ENCODE data around the gene CDC42BPA.
"Not testable (repeated sequence)": the region's sequence is repeated elsewhere in the genome, so short reads cannot be mapped to it uniquely, and the experiment has no call there.

The CDC42BPA gene

GRCh38 chr1:227058321-227058751, 260.0 kb downstream of the CDC42BPA start:
- DNase-seq: peak; percentile 63

DNA sequence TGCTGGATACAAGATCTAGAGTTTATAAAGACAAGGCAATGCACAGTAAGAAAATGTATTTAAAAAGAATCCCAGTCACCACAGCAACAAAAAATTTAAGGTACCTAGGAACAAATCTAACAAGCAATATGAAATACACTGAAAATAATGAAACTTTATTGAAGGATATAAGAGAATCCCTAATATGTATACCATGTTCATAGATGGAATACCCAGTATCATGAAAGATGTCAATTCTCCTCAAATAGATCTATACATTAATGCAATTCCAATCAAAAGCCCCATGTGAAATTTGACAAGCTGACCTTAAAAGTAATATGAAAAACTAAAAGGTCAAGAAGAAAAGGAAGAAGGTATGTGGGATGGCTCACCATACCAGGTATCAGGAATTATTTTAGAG, 269.0 kb downstream of the CDC42BPA start:
- no peak for DNase-seq

DNA sequence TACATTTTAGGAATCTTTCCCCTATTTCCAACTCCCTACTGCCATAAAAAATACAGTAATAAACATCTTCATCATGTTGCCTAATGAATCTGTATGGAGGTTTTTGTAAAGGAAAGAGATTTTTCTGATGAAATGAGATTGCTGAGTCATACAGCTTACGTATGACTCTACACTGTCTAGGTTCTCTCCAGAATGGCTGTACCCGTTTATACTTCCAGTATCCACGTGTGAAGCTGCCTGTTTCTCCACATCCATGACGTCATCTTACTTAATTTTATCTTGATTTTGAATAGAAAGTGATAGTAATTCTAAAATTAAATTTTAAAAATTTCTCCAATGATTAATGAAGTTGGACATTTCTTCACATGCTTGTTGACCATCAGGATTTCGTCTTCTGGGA, 274.5 kb downstream of the CDC42BPA start:
- peak; percentile 45 for DNase-seq

DNA sequence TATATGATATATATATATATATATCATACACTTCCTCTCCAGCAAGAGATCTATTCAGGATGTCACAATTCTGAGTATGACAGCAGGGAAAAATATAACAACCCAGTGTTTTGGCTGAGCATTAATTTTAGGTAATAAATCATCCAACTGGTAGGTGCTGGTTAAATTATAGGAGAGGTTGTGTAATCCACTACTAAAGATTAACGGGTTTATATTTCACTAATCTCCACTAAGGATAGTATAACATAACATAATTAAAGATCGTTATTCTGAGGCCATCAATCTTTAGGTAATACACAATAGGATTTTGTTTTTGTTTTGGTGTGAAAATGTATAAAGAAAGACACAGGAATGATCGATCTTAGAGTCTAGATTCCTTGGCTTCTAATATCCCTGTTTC, 276.0 kb downstream of the CDC42BPA start:
- no peak for DNase-seq

- peak; percentile 5 for DNase-seq
These were observed 279.9 kb downstream of the CDC42BPA start for GRCh38 chr1:227038401-227038800.

DNA sequence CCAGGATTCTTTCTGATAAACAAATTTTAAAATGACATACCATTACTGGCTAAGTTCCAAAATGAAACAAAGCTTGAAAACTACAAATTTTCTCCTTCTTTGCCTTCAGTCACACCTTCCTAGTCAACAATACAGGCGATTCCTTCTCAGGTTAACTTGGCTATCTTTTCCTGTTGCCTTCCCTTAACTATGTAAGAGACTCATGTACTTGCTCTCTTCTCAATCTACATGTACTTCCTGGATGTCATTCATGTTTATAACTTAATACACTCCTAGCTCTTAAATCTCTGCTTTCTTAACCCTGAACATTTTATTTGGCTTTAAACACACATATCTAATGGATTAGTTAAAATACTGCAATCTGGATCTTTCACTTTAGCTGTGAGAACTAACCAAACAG, 281.2 kb downstream of the CDC42BPA start:
- no peak for DNase-seq

GRCh38 chr1:227035316-227035715, 283.0 kb downstream of the CDC42BPA start:
- DNase-seq: no peak

DNA sequence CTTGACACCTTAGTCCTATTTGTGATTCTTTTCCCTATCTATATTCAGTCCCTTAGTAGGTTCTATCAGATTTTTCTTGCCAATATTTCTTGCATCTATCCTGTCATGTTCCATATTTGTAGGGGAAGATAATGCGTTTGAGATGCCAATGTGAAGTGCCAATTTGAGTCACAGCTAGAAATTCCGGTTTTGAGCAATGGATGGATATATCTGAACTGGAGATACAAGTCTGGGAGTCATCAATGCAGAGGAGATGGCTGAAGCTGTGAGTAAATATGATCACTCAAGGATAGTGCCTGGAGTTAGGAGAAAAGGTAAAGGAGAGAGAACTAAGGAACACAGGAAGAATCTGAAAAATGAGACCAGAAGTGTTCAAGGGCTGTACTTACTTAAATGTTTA, 284.4 kb downstream of the CDC42BPA start:
- DNase-seq: no peak

GRCh38 chr1:227032396-227032795, 285.9 kb downstream of the CDC42BPA start:
- no peak for DNase-seq

GRCh38 chr1:227016990-227017389, 301.3 kb downstream of the CDC42BPA start:
- no peak for DNase-seq

DNA sequence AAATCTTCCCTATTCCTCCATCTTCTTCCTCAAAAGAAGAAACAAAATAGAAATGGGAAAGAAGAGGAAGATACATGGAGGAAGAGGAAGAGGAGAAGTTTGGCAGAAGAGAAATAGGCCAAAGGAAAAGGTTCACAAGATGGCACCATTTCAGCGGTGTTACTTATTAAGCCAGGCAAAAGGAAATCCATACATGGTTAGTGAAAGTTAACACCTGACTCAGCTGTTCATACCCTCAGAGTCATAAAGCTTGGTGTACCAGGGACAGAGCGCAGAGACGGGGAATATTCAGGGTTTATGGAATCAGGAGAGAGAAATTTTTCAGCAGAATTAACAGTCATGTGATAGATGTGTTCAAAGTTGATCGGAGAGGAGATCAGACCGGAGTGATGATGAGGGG, 307.6 kb downstream of the CDC42BPA start:
- DNase-seq: no peak

- no peak for DNase-seq
These were observed 308.4 kb downstream of the CDC42BPA start for GRCh38 chr1:227009937-227010336.

- no peak for DNase-seq
These were observed 312.0 kb downstream of the CDC42BPA start for GRCh38 chr1:227006226-227006796.

- DNase-seq: no peak
These were observed 313.5 kb downstream of the CDC42BPA start for GRCh38 chr1:227004796-227005195.

- DNase-seq: no peak
These were observed 315.1 kb downstream of the CDC42BPA start for GRCh38 chr1:227003165-227003564.

GRCh38 chr1:227002531-227003049, 315.7 kb downstream of the CDC42BPA start:
- DNase-seq: no peak

DNA sequence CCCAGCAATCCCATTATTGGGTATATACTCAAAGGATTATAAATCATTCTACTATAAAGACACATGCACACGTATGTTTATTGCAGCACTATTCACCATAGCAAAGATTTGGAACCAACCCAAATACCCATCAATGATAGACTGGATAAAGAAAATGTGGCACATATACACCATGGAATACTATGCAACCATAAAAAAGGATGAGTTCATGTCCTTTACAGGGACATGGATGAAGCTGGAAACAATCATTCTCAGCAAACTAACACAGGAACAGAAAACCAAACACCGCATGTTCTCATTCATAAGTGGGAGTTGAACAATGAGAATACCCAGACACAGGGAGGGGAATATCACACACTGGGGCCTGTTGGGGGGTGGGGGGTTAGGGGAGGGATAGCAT, 318.7 kb downstream of the CDC42BPA start:
- not testable (repeated sequence) for DNase-seq

- DNase-seq: no peak
These were observed 322.6 kb downstream of the CDC42BPA start for GRCh38 chr1:226995365-226996332.

GRCh38 chr1:226994586-226995364, 323.5 kb downstream of the CDC42BPA start:
- no peak for DNase-seq

DNA sequence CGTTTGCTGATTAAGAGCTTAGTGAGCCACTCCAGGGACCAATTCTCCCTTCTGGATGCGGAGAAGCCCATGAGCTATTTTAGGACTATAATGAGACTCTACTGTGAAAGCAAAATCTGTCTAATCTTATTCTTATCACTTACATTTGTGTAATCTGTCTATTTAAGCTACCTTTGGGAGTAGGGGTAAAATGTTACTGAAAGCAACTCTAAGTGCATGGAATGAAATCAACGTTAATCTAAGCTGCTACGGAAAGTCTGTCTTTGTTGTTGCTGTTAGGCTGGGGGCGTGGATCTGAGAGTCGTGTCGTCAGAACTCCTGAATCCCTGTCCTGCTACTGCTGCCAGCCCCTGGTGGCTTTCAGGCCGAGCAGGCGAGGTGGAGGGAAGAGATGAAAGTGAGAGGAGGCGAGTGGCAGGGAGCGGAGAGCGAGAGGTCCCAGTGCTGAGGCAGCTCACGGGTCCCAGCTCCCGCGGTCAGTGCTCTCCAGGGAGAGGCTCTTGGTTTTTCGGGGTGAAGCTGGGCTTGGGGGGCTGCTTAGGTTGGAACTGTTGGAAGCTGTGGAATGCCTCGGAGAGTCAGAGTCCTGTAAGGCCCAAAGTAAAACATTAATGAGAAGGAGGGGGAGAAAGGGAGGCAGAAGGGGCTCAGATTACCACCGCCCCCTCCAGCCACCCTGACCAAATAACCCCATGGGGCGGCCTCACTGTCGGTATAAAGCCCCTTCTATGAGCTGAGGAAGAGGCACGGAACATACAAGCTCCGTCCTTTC, 324.3 kb downstream of the CDC42BPA start:
- no peak for DNase-seq

DNA sequence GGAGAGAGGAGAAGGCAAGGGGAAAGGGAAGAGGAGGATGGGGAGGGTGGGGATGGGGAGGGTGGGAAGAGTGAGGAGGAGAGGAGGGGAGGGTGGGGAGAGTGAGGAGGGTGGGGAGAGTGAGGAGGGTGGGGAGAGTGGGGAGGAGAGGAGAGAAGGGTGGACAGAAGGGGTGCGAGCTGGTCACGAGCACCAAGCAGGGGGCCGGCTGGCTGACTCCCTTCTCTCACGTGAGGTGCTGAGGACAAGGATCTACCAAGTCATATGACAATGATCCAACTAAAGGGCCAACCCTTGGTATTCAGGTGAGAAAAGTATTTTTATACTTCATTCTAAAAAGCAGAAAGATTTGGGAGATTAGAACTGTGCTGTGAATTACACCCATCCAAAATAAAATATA, 326.4 kb downstream of the CDC42BPA start:
- no peak for DNase-seq

DNA sequence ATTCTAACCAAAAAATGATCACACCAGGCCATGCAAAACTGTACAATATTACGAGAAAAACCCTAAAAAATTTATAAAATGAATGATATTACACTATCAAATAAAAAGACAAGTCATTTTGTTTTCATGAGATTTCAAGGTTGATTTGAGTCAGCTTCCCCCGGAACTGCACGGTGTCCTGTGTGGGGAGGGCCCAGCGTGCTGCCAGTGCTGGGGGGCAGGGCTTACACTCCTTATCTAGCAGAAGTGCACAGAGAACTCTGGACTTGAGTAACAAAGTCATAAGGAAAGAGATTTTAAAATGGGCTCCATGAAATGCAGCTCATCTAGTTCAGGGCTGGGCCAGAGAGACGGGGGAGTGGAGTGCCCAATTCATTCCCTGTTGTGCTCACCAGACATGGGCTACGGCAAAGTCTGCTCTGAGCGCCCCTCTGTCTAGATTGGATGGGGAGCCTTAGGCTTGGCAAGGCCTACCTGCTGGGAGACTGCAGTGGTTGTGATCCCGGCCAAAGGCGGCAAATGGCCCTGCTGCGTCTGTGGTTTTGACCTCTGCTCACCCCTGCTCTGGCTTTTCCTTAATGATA, 328.1 kb downstream of the CDC42BPA start:
- no peak for DNase-seq
